GM23338 (cell line): ENCODE measurements around the gene MAN1C1. TPM values are rescaled to one million over a fixed set of nuclear protein-coding genes. Genes with fewer than 3 reads are reported as not detected.

Source experiments
- ATAC-seq: fragments of 200-7000 bp; cut with Tn5 transposase; 3 replicates; pipeline ENCODE4 v1.9.1; 2020
- DNase-seq: peaks from one replicate; pipeline ENCODE4 v3.0.0-alpha.2; 2015; ENCODE audit warnings: low spot score
- H2AFZ ChIP-seq: fragments of 200-600 bp; sonication (generic); 2 replicates; pipeline ENCODE4 v1.8.0; 2016; ENCODE audit warnings: antibody characterized with exemption, mild to moderate bottlenecking, moderate library complexity
- H3F3A ChIP-seq: fragments of 200-600 bp; sonication (generic); replicated peaks from 2 replicates; pipeline ENCODE4 v1.8.0; 2017; ENCODE audit warnings: antibody characterized with exemption, mixed run types, low read depth
- H3K27ac ChIP-seq: fragments of 200-600 bp; sonication (generic); 2 replicates; pipeline ENCODE4 v1.6.1; 2016; ENCODE audit warnings: low read depth
- H3K27me3 ChIP-seq: fragments of 200-600 bp; sonication (generic); 2 replicates; pipeline ENCODE4 v1.8.0; 2016; ENCODE audit warnings: mild to moderate bottlenecking, mixed run types, moderate library complexity; ENCODE audit not compliant: insufficient read depth
- H3K36me3 ChIP-seq: fragments of 200-600 bp; sonication (generic); 2 replicates; pipeline ENCODE4 v1.8.0; 2016; ENCODE audit warnings: mild to moderate bottlenecking; ENCODE audit not compliant: insufficient read depth
- H3K4me1 ChIP-seq: fragments of 200-600 bp; sonication (generic); 2 replicates; pipeline ENCODE4 v1.8.0; 2016; ENCODE audit warnings: mild to moderate bottlenecking, moderate library complexity; ENCODE audit not compliant: insufficient read depth
- H3K4me2 ChIP-seq: fragments of 200-600 bp; sonication (generic); 2 replicates; pipeline ENCODE4 v1.7.1; 2017; ENCODE audit warnings: mixed run types
- H3K4me3 ChIP-seq: fragments of 200-600 bp; sonication (generic); 2 replicates; pipeline ENCODE4 v1.6.1; 2016; ENCODE audit warnings: mixed run types
- H3K79me2 ChIP-seq: fragments of 200-600 bp; sonication (generic); replicated peaks from 2 replicates; pipeline ENCODE4 v1.8.0; 2017; ENCODE audit warnings: mild to moderate bottlenecking; ENCODE audit not compliant: insufficient read depth
- H3K9me2 ChIP-seq: fragments of 200-600 bp; sonication (generic); 2 replicates; pipeline ENCODE4 v1.8.0; 2017; ENCODE audit not compliant: insufficient read depth
- H4K20me1 ChIP-seq: fragments of 200-600 bp; sonication (generic); replicated peaks from 2 replicates; pipeline ENCODE4 v1.8.0; 2017; ENCODE audit warnings: mild to moderate bottlenecking; ENCODE audit not compliant: insufficient read depth
- H3K27ac Mint-ChIP-seq: 2 replicates; pipeline ENCODE4 v1.8.0; 2020; ENCODE audit warnings: inconsistent platforms, mild to moderate bottlenecking, moderate library complexity, mixed read lengths
- H3K27me3 Mint-ChIP-seq: 3 replicates; pipeline ENCODE4 v1.8.0; 2022; ENCODE audit warnings: low read depth, mild to moderate bottlenecking, moderate library complexity, mixed read lengths, inconsistent platforms; ENCODE audit not compliant: insufficient read depth, poor library complexity
- H3K36me3 Mint-ChIP-seq: 3 replicates; pipeline ENCODE4 v1.8.0; 2021; ENCODE audit warnings: low read depth, mild to moderate bottlenecking, inconsistent platforms, moderate library complexity, mixed read lengths
- H3K4me1 Mint-ChIP-seq: 3 replicates; pipeline ENCODE4 v1.8.0; 2020; ENCODE audit warnings: mild to moderate bottlenecking, inconsistent platforms, mixed read lengths
- H3K4me3 Mint-ChIP-seq: 3 replicates; pipeline ENCODE4 v1.8.0; 2021; ENCODE audit warnings: moderate library complexity, mild to moderate bottlenecking, inconsistent platforms, mixed read lengths
- H3K9me3 Mint-ChIP-seq: 3 replicates; pipeline ENCODE4 v1.8.0; 2020; ENCODE audit warnings: moderate library complexity, mild to moderate bottlenecking, inconsistent platforms, mixed read lengths
- CREB1 ChIP-seq: fragments of 250-450 bp; sonication (Bioruptor Pico); IDR thresholded peaks from 2 replicates; pipeline ENCODE4 v1.5.0; 2020; ENCODE audit warnings: low read depth, mild to moderate bottlenecking, moderate library complexity
- ETS1 ChIP-seq: IDR thresholded peaks from 2 replicates; pipeline ENCODE4 v1.6.1; 2016; ENCODE audit warnings: antibody characterized with exemption
- EZH2 ChIP-seq: fragments of 200-600 bp; sonication (generic); IDR thresholded peaks from one replicate; pipeline ENCODE4 v1.8.0; 2017; ENCODE audit warnings: antibody characterized with exemption, mild to moderate bottlenecking, low read depth; ENCODE audit not compliant: unreplicated experiment
- EZH2phosphoT487 ChIP-seq: fragments of 200-600 bp; sonication (generic); IDR thresholded peaks from one replicate; pipeline ENCODE4 v1.8.1; 2018; ENCODE audit warnings: antibody characterized with exemption; ENCODE audit not compliant: unreplicated experiment
- JUNB ChIP-seq: IDR thresholded peaks from one replicate; pipeline ENCODE4 v1.6.1; 2016; ENCODE audit warnings: antibody characterized with exemption; ENCODE audit not compliant: unreplicated experiment
- NANOG ChIP-seq: IDR thresholded peaks from 2 replicates; pipeline ENCODE4 v1.6.1; 2016; ENCODE audit warnings: antibody characterized with exemption, borderline replicate concordance
- POLR2AphosphoS5 ChIP-seq: IDR thresholded peaks from 2 replicates; pipeline ENCODE4 v1.6.1; 2016; ENCODE audit warnings: antibody characterized with exemption, low read depth
- REST ChIP-seq: IDR thresholded peaks from one replicate; pipeline ENCODE4 v1.6.1; 2018; ENCODE audit warnings: antibody characterized with exemption; ENCODE audit not compliant: unreplicated experiment
- STAT1 ChIP-seq: IDR thresholded peaks from one replicate; pipeline ENCODE4 v1.6.1; 2016; ENCODE audit warnings: antibody characterized with exemption; ENCODE audit not compliant: unreplicated experiment
- ZNF114 ChIP-seq: fragments of 250-450 bp; sonication (Bioruptor Pico); IDR thresholded peaks from 2 replicates; pipeline ENCODE4 v1.5.0; 2020; ENCODE audit warnings: mild to moderate bottlenecking, moderate library complexity
- ZNF331 ChIP-seq: fragments of 250-450 bp; sonication (Bioruptor Pico); IDR thresholded peaks from 2 replicates; pipeline ENCODE4 v1.5.0; 2020; ENCODE audit warnings: low read depth, mild to moderate bottlenecking, moderate library complexity
- ZNF462 ChIP-seq: fragments of 250-450 bp; sonication (Bioruptor Pico); IDR thresholded peaks from 2 replicates; pipeline ENCODE4 v1.5.0; 2020; ENCODE audit warnings: mild to moderate bottlenecking, moderate library complexity
- polyA plus RNA-seq: library from polyadenylated mRNA; unstranded; fragments of >200 nt; fragmentation: Nextera tagmentation; extraction: Ambion mirVana; gene quantifications from 2 replicates; pipeline ENCODE4 v1.2.1, GENCODE V29; 2016
- total RNA-seq: library from RNA; depleted of rRNA; stranded (reverse); fragments of >200 nt; shearing (Covaris generic); gene quantifications from 2 replicates; pipeline ENCODE4 v1.2.3, GENCODE V29; 2014
- TF ChIP-seq, protein P1 (sequence below), 2 experiments: fragments of 200-600 bp in 1 of 2; sonication (generic) in 1 of 2; conservative IDR thresholded peaks; 2 replicates each; pipeline versions ENCODE4 v1.5.1 to v1.6.1; 2016 to 2017; ENCODE audit warnings: antibody characterized with exemption in 2 of 2, low read depth in 2 of 2, mild to moderate bottlenecking in 2 of 2, moderate library complexity in 1 of 2

MAN1C1 gene
- total and polyA plus RNA-seq, 2 experiments from 2014 or later, result 5.4 to 13.6 TPM

DNA sequence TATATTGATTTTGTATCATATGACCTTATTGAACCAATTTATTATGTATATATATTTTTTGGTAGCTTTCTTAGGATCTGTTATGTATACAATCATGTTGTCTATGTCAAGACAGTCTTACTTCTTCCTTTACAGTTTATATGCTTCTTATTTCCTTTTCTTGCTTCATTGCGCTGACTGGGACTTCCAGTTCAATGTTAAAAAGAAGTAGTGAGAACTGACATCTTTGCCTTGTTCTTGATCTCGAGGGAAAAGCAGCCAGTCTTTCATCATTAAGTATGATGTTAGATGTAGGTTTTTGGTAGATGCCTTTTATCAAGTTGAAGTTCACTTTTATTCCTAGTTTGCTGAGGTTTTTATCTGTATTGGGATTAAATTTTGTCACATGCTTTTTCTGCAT is 17.5 kb downstream of the MAN1C1 start:
- Mint-ChIP-seq H3K27ac (no peak overlapping the region), H3K4me1 (no peaks in the 10 kb centered on the region), H3K4me3 (no peak overlapping the region), H3K36me3 (peaks cover 12% of the 10 kb centered on the region), H3K27me3 (peaks cover 2% of the 10 kb centered on the region), H3K9me3 (peaks cover 17% of the 10 kb centered on the region)
- H3K36me3 ChIP-seq, result no peaks in the 10 kb centered on the region
- H4K20me1 ChIP-seq, result 0 out of 2 replicates have a peak, but pooled peaks cover 4% of the 10 kb centered on the region
- H3F3A ChIP-seq, result no peaks in the 10 kb centered on the region
- no peaks in the 10 kb centered on the region; the same call in 1 of the 2 replicates for H3K79me2 ChIP-seq
- no peak overlapping the region for H3K4me2 ChIP-seq
- no peak overlapping the region for H3K4me3 ChIP-seq
- no peaks in the 10 kb centered on the region for H3K4me1 ChIP-seq
- H3K27me3 ChIP-seq, result no peaks in the 10 kb centered on the region
- H3K9me2 ChIP-seq, result no peaks in the 10 kb centered on the region
- H3K27ac ChIP-seq, result no peak overlapping the region
- no peak for TF ChIP-seq ETS1
- no peak for TF ChIP-seq ZNF331 (CRISPR knock-in tag)
- no peak for TF ChIP-seq EZH2
- TF ChIP-seq NANOG, result no peak
- TF ChIP-seq REST, result no peak
- TF ChIP-seq, protein P1, sequence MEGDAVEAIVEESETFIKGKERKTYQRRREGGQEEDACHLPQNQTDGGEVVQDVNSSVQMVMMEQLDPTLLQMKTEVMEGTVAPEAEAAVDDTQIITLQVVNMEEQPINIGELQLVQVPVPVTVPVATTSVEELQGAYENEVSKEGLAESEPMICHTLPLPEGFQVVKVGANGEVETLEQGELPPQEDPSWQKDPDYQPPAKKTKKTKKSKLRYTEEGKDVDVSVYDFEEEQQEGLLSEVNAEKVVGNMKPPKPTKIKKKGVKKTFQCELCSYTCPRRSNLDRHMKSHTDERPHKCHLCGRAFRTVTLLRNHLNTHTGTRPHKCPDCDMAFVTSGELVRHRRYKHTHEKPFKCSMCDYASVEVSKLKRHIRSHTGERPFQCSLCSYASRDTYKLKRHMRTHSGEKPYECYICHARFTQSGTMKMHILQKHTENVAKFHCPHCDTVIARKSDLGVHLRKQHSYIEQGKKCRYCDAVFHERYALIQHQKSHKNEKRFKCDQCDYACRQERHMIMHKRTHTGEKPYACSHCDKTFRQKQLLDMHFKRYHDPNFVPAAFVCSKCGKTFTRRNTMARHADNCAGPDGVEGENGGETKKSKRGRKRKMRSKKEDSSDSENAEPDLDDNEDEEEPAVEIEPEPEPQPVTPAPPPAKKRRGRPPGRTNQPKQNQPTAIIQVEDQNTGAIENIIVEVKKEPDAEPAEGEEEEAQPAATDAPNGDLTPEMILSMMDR (conservative IDR thresholded peaks at IDR 0.05; ENCODE audit: low read depth in 2 of 2), result no peak
- TF ChIP-seq CREB1 (CRISPR knock-in tag), result no peak
- no peak for TF ChIP-seq JUNB
- TF ChIP-seq EZH2phosphoT487, result no peak
- no peak for TF ChIP-seq STAT1
- TF ChIP-seq POLR2AphosphoS5, result no peak
- no peak for TF ChIP-seq ZNF114 (CRISPR knock-in tag)
- no peak for TF ChIP-seq ZNF462 (CRISPR knock-in tag)
- no peak for ATAC-seq
- no peak overlapping the region for H2AFZ ChIP-seq
- DNase-seq, result no peak
